GM19025 (cell line): ENCODE results near the gene PFKL.
"Not testable (repeated sequence)": the region's sequence is repeated elsewhere in the genome, so short reads cannot be mapped to it uniquely, and the experiment has no call there.

ENCODE experiments used
- ATAC-seq: cut with Tn5 transposase; IDR thresholded peaks from one replicate; pipeline ENCODE4 v1.9.1; 2021; ENCODE audit warnings: mild to moderate bottlenecking, low read depth, moderate library complexity; ENCODE audit not compliant: unreplicated experiment

PFKL gene

DNA sequence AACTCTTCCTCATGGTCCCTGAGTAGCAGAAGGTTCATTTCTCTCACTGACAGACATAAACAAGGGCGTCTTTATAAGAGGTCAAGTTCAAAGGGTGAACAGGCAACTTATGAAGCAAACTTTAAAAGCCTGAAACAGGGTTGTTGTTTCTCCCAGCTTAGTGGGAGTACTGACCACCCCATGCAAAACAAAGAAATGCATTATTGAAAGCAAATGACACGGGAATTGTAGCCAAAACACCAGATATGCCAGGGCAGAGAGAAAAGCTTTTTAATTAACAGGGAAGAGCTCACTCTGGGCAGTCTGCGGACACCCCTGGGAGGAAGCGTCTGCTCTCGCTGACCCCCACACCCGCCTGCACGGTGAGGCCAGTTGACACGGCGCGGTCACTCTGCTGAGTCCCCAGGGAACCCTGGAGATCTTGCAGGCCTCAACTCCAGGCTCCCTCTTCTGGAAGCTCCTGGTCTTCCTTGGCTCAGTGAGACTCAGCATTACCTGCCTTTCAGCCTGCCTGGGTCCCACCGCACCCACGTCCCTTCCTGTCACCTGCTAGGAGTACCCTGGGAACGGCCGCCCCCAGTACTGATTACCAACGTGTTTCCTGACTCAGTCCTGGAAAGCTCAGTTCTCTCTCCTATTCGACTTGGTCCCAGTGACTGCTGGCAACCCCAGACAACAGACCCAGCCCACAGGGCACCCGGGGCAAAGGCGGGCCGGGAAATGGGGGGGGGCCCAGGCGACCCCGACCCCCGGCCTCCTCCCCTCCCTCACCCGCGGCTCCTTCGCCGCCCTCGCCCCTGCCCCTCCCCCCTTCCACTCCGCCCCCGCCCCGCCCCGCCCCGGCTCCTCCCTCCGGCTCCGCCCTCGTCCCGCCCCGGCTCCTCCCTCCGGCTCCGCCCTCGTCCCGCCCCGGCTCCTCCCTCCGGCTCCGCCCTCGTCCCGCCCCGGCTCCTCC is 38.4 kb downstream of the PFKL start:
- no peak for ATAC-seq

- peak; percentile 86 for ATAC-seq
Observed at GRCh38 chr21:44338971-44339910, 39.4 kb downstream of the PFKL start, which contains the start of gene CFAP410. Gene CFAP410 (minus strand): TSS chr21:44339390. CDS start chr21:44339194, 196 bp downstream.

- ATAC-seq = not testable (repeated sequence)
Observed at GRCh38 chr21:44341726-44342458, 42.0 kb downstream of the PFKL start.

- not testable (repeated sequence) for ATAC-seq
Observed at GRCh38 chr21:44342981-44343380, 43.1 kb downstream of the PFKL start.

GRCh38 chr21:44344541-44345183 is 44.8 kb downstream of the PFKL start:
- no peak for ATAC-seq

GRCh38 chr21:44345495-44345894 is 45.6 kb downstream of the PFKL start:
- no peak for ATAC-seq

DNA sequence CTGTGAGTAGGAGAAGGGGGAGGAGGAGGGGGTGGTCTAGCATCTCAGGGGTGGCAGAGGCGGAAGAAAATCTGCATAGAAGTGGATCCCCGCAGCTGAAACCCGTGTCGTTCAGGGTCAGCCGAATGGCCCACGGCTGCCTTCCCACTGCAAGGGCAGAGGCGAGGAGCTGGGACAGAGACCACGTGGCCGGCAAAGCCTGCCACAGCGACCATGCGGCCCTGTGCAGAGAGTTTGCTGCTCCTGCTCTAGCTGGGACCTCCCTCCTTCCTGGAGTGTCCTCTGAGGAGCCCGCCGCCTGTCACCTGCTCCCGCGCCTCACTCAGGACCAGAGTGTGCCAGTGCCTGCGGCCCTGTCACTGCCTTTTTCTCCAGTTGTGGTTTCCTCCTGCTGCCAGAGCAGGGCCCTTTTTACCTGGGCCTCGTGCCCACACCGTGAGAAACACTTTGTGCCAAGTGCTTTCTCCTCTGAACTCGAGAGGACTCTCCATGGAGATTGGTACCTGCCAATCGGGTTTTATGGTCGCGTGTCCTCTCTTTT is 48.1 kb downstream of the PFKL start:
- ATAC-seq = no peak

GRCh38 chr21:44348861-44349260 is 49.0 kb downstream of the PFKL start:
- ATAC-seq = no peak

DNA sequence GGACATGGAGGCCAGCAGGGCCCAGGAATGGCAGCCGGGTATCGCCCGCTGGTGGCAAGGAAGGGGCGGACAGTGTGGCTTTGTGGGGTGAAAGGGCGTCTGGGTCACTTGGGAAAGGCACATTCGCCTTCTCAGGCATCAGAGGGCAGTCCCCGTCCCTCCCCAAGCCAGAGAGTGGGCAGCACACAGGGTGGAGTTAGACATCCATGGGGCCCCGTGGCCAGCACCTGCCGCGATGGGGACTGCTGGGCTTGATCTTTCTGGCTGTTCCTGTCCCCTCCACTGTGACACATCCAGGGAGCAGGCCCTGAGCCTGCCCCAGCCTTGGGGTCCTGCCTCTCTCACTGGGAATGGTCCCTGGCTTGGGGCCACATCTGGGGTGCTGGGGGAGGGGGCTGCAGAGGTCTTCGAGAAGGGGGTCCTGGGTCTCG is 49.6 kb downstream of the PFKL start:
- ATAC-seq = no peak

DNA sequence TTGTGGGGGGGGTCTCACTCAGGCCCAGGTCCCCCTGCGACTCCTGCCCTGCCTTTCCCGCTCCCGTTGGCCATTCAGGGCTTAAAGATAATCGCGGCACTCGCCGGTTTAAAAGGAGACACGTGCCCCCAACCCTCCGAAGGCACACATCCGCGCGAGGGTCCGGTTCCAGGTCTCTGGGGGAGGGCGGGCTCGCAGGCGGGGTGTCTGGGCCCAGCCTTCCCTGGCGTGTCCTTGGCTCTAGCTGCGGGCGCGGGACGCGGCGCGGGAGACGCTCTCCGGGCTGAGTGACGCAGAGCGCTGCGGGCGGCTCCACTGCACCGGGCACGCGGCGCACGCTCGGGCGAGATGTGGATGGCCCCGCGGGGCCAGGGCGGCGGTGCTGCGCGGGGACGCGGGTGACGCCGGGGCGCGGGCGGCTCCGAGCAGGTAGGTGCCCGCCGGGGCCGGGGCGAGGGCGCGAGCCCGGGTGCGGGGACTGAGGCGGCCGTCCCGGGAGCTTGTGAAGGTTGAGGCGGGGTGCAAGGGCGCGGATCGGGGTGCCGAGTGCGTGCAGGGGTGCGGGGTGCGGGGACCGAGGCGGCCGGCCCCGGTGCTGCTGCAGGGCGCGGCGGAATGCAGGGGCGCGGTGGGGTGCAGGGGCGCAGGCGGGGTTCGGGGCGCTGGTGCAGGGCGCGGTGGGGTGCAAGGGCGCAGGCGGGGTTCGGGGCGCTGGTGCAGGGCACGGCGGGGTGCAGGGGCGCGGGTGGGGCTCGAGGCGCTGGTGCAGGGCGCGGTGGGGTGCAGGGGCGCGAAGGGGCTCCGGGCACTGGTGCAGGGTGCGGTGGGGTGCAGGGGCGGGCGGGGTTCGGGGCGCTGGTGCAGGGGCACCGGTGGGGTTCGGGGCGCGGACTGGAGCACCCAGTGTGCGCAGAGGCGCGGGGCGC is 50.3 kb downstream of the PFKL start:
- no peak for ATAC-seq

GRCh38 chr21:44350773-44351481 is 51.1 kb downstream of the PFKL start:
- no peak for ATAC-seq

GRCh38 chr21:44351535-44352252 is 51.8 kb downstream of the PFKL start:
- no peak for ATAC-seq

DNA sequence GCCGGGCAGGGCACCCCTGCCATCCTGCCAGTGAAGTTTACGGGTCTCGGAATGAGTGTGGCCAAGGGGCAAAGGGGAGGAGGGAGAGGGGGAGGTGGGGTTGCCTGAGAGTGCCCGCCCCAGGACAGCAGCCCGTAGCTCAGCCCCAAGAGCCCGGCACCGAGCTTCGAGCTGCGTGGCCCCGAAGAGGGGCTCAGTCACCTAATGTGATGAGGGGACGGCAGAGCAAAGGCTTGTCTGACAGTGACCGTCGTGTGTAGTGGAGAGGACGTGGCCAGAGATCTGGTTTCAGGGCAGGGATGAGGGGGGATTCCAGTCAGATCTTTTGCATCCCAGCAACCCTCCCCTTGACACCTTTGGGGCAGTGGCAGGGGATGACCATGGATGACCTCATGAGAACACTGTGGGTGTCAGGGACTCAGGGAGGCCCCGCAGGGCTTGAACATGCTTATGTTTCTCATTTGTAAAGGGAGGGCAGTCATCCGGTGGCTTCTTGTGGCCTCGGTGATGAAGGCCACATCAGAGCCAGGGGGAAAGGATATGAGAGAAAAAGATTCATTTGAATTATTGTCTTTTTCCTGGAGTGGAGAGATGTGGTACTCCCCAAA is 52.5 kb downstream of the PFKL start:
- ATAC-seq = no peak

- ATAC-seq = no peak
Observed at GRCh38 chr21:44353191-44353970, 53.5 kb downstream of the PFKL start, which contains the start of gene TRPM2. Gene TRPM2 (plus strand): TSS chr21:44353621. CDS start chr21:44353701, 80 bp downstream.

DNA sequence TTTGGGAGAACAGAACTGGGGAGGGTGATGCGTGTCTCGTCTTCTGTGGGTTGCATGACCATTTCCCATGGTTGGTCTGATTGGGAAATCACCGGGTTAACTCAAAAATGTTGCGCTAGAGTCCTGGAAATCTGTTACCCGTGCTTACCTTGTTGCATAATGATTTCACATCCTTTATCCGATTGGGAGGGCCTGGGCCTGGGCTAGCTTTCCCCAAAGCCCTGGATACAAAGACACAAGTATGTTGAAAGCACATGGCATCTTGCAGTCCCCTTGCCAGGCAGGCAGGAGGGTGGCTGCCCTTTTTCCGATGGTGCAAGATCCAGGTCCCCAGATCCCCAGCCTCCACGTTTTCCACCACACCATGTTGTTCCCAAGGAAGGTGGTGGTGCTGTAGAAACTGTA is 54.1 kb downstream of the PFKL start:
- ATAC-seq = no peak
